KOPT-K1 (cell line): ENCODE results near the gene SCAF11.

Experiments
- H3K27ac ChIP-seq: fragments of 200-600 bp; sonication (generic); 2 replicates; pipeline ENCODE4 v1.5.1; 2016; ENCODE audit warnings: antibody characterized with exemption, mild to moderate bottlenecking, low read depth, low read length; ENCODE audit not compliant: poor library complexity, severe bottlenecking
- H3K36me3 ChIP-seq: fragments of 200-600 bp; sonication (generic); 2 replicates; pipeline ENCODE4 v1.5.1; 2017; ENCODE audit warnings: antibody characterized with exemption, mild to moderate bottlenecking, low read length, moderate library complexity; ENCODE audit not compliant: insufficient read depth
- H3K9me3 ChIP-seq: fragments of 200-600 bp; sonication (generic); 2 replicates; pipeline ENCODE4 v1.5.1; 2017; ENCODE audit warnings: antibody characterized with exemption, low read length, mild to moderate bottlenecking; ENCODE audit not compliant: insufficient read depth, poor library complexity, severe bottlenecking

Gene SCAF11

GRCh38 chr12:45989287-45989686 lies 1.1 kb downstream of the SCAF11 start:
- Histone ChIP-seq H3K9me3 (no peaks in the 10 kb centered on the region), H3K36me3 (peaks cover 36% of the 10 kb centered on the region), H3K27ac (peak overlapping the region; percentile 97)

- Histone ChIP-seq H3K27ac (no peak overlapping the region), H3K36me3 (peaks cover 46% of the 10 kb centered on the region), H3K9me3 (no peaks in the 10 kb centered on the region)
Measured at GRCh38 chr12:45988264-45988663, 2.1 kb downstream of the SCAF11 start.

- Histone ChIP-seq H3K27ac (no peak overlapping the region), H3K36me3 (peaks cover 55% of the 10 kb centered on the region), H3K9me3 (no peaks in the 10 kb centered on the region)
Measured at GRCh38 chr12:45987340-45987727, 3.0 kb downstream of the SCAF11 start.

GRCh38 chr12:45986641-45987339 lies 3.6 kb downstream of the SCAF11 start:
- peaks cover 56% of the 10 kb centered on the region for H3K36me3 ChIP-seq
- H3K27ac ChIP-seq = no peak overlapping the region
- H3K9me3 ChIP-seq = no peaks in the 10 kb centered on the region

- Histone ChIP-seq H3K9me3 (no peaks in the 10 kb centered on the region), H3K27ac (no peak overlapping the region), H3K36me3 (peaks cover 51% of the 10 kb centered on the region)
Measured at GRCh38 chr12:45981075-45981837, 9.1 kb downstream of the SCAF11 start.

GRCh38 chr12:45980540-45980939 lies 9.8 kb downstream of the SCAF11 start:
- Histone ChIP-seq H3K27ac (no peak overlapping the region), H3K9me3 (no peaks in the 10 kb centered on the region), H3K36me3 (peaks cover 49% of the 10 kb centered on the region)

- H3K9me3 ChIP-seq = peaks cover 11% of the 10 kb centered on the region
- H3K36me3 ChIP-seq = peaks cover 48% of the 10 kb centered on the region
- no peak overlapping the region for H3K27ac ChIP-seq
Measured at GRCh38 chr12:45978108-45978507, 12.3 kb downstream of the SCAF11 start.

GRCh38 chr12:45977620-45978019 lies 12.8 kb downstream of the SCAF11 start:
- H3K9me3 ChIP-seq = peaks cover 13% of the 10 kb centered on the region
- H3K36me3 ChIP-seq = peaks cover 45% of the 10 kb centered on the region
- H3K27ac ChIP-seq = no peak overlapping the region

- H3K36me3 ChIP-seq = peaks cover 62% of the 10 kb centered on the region
- H3K9me3 ChIP-seq = peaks cover 17% of the 10 kb centered on the region
Measured at GRCh38 chr12:45975506-45975905, 14.9 kb downstream of the SCAF11 start.

GRCh38 chr12:45974883-45975282 lies 15.5 kb downstream of the SCAF11 start:
- peaks cover 19% of the 10 kb centered on the region for H3K9me3 ChIP-seq
- H3K36me3 ChIP-seq = peaks cover 63% of the 10 kb centered on the region
- no peak overlapping the region for H3K27ac ChIP-seq

More at GRCh38 chr12:45975506-45975905, 14.9 kb downstream of the SCAF11 start:
- no peak overlapping the region for H3K27ac ChIP-seq

- no peak overlapping the region for H3K27ac ChIP-seq
- H3K36me3 ChIP-seq = peaks cover 63% of the 10 kb centered on the region
- peaks cover 19% of the 10 kb centered on the region for H3K9me3 ChIP-seq
Measured at GRCh38 chr12:45974171-45974719, 16.1 kb downstream of the SCAF11 start.

GRCh38 chr12:45973526-45973925 lies 16.8 kb downstream of the SCAF11 start:
- Histone ChIP-seq H3K36me3 (peaks cover 60% of the 10 kb centered on the region), H3K27ac (no peak overlapping the region), H3K9me3 (peaks cover 19% of the 10 kb centered on the region)

GRCh38 chr12:45970391-45970790 lies 20.0 kb downstream of the SCAF11 start:
- Histone ChIP-seq H3K36me3 (peaks cover 50% of the 10 kb centered on the region), H3K27ac (no peak overlapping the region), H3K9me3 (peaks cover 27% of the 10 kb centered on the region)

- H3K36me3 ChIP-seq = peaks cover 50% of the 10 kb centered on the region
- no peak overlapping the region for H3K27ac ChIP-seq
- peaks cover 37% of the 10 kb centered on the region for H3K9me3 ChIP-seq
Measured at GRCh38 chr12:45969084-45969483, 21.3 kb downstream of the SCAF11 start.

GRCh38 chr12:45966486-45966885 lies 23.9 kb downstream of the SCAF11 start:
- H3K36me3 ChIP-seq = peaks cover 56% of the 10 kb centered on the region

More at GRCh38 chr12:45966486-45966885, 23.9 kb downstream of the SCAF11 start:
- Histone ChIP-seq H3K9me3 (peaks cover 41% of the 10 kb centered on the region), H3K27ac (no peak overlapping the region)
